GM12801 (cell line): ENCODE data around the gene CGB7.
"Not testable (repeated sequence)": the region's sequence is repeated elsewhere in the genome, so short reads cannot be mapped to it uniquely, and the experiment has no call there.

Experiments used
- CTCF ChIP-seq: IDR thresholded peaks from one replicate; pipeline ENCODE4 v1.5.1; 2011; ENCODE audit warnings: control low read depth; ENCODE audit not compliant: insufficient read length; ENCODE audit errors: extremely low read depth

The CGB7 gene

GRCh38 chr19:49061000-49061399 lies 3.5 kb upstream of the CGB7 start:
- TF ChIP-seq CTCF, result no peak

GRCh38 chr19:49059053-49059452 lies 1.5 kb upstream of the CGB7 start:
- no peak for TF ChIP-seq CTCF

GRCh38 chr19:49058562-49058961 lies 1.0 kb upstream of the CGB7 start:
- no peak for TF ChIP-seq CTCF

GRCh38 chr19:49056101-49056901 lies 1.2 kb downstream of the CGB7 start:
- TF ChIP-seq CTCF, result no peak

GRCh38 chr19:49049011-49049410 lies 8.5 kb downstream of the CGB7 start, which contains the start of gene CGB8:
CGB8 (minus strand) TSS chr19:49049111; CDS start chr19:49048739, 372 bp downstream.
- not testable (repeated sequence) for TF ChIP-seq CTCF

- TF ChIP-seq CTCF, result not testable (repeated sequence)
These were observed 14.0 kb downstream of the CGB7 start, which contains the start of gene CGB5 for GRCh38 chr19:49043548-49043947. CGB5 (plus strand) TSS chr19:49043848; CDS start chr19:49044210, 362 bp downstream.

GRCh38 chr19:49042177-49042576 lies 15.4 kb downstream of the CGB7 start:
- no peak for TF ChIP-seq CTCF
